Left hindlimb (tissue), 1 donor: Measurements from ENCODE around the gene PDXK.

Experiments used
- DNase-seq: peaks from one replicate; pipeline ENCODE4 v3.0.0-alpha.2; 2018

The PDXK gene

DNA sequence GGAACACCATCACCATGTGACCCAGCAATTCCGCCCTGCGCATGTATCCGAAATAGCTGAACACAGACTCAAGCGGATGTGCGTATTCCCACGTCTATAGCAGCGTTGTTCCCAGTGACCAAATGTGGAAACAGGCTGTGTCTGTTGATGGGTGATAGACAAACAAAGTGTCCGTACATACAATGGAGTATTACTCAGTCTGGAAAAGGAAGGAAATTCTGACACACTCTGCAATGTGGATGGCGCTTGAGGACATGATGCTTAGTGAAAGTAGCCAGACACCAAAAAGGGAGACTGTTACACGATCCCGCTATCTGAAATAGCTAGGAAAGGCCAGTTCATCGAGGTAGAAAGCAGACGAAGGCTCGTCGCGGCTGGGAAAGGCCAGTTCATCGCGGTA is 25.8 kb downstream of the PDXK start:
- no peak for DNase-seq

DNA sequence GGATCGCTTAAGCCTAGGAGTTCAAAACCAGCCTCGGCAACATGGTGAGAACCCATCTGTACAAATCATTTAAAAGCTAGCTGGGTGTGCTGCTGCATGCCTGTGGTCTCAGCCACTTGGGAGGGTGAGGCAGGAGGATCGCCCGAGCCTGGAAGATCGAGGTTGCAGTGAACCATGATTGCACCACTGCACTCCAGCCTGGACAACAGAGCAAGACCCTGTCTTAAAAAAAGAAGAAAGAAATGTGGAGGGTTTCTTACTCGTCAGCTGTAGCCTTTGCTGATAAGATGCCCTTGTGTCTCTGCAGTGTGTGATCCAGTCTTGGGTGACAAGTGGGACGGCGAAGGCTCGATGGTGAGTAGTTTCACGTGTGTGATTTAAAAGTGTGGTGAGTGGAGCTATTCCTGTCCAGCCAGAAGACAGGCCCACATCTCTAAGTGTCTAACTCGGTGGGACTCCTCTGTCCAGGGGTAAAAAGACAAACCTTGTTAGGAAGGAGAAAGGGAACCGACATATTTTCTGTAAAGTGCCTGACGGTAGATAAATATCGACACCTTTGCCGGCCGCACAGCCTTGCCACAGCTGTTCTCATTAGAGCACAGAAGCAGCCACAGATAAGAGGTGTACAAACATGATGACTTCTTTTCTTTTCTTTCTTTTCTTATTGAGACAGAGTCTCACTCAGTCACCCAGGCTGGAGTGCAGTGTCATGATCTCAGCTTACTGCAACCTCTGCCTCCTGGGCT is 27.0 kb downstream of the PDXK start:
- DNase-seq: no peak

DNA sequence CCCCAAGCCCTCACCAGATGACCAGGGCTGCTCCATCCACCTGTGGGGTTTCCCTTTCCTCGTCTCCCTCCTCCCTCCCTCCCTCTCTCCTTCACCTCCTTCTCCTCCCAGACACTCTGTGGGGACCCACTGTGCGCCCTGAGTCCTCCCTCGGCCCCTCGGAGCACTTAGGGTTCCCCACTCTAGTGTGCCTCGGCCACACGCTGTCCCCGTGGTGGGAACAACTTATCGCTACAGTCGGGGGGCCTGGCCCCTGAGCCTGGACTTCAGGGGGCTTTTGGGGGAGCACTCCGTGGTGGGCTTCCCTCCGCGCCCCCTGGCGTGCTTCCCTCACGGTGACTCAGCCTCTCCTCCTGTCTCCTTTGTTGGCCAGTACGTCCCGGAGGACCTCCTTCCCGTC is 29.7 kb downstream of the PDXK start:
- DNase-seq: no peak

DNA sequence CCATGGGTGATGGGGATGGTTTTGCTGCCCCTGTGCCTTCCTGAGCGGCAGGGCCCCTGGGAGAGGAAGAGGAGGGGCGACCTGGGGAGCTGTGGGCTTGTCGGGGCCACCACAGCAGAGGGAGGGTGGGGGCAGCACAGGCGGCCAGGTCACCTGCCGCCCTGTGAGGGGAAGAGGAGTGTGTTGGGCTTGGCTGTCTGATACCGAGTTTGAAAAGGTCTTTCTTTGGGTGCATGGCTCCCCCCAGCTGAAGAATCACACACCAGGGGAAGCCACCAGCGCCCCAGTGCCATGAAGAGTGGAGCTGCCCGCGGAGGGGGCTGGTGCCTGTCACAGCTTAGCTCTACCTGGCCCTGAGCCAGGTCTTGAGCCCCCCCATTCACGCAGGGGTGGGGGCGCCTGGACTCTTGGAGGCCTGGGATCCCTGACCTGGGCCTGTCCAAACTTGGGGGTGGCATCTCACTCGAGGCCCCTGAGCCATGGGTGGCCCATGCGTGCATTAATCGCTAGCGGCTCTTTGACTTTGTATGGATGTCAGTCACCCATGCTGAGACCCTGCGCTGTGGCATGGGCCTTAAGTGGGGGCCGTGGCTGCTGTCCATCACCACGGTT is 30.8 kb downstream of the PDXK start:
- DNase-seq: no peak

DNA sequence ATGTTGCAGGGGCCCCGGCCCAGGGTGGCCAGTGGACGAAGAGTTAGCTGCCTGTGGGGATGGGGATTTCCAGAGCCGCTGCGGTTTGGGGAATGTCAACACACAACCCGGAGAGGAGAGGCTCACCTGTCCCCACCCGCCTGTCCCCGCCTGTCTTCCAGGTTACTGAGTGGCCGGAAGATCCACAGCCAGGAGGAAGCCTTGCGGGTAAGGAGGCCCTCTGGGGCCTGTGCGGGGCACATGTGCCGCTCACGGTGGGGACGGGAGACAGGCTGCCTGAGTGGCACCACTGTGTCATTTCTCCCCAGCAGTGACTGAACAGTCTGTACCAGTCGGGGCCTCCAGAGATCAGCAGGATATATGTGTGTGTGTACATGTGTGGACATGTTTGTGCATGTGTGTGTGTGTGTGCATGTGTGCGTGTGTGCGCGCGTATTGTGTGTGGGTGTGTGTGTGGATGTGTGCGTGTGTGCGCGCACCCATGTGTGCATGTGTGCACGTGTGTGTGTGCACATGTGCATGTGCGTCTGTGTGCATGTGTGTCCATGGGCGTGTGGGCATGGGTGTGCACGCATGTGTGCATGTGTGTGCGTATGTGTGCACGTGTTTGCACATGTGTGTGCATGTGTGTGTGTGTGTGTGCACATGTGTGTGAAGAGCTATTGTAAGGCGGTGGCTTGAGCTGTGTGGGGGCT is 31.6 kb downstream of the PDXK start:
- no peak for DNase-seq

DNA sequence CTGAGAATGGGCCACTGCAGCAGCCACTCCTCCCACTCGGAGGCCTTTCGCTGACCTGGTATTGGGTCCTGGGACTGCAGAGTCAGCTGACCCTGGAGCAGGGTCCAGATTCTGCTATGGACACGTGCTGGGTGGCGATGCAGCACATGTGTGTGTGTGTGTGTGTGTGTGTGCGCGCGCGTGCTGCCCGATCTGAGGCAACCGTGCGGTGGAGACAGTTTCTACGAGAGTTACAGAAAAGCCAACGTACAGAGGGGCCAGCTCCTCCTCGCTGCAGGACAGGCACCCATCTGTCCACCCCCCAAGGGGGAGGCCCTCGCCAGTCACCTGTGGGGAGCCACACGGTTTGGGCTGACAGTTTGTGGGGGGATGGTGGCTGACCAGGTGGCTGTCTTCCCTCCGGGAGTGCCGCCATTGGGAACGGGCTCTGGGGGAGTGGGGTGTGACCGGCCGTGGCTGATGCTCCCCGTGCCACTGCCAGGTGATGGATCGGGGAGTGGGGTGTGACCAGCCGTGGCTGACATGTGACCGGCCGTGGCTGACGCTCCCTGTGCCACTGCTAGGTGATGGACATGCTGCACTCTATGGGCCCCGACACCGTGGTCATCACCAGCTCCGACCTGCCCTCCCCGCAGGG is 33.1 kb downstream of the PDXK start:
- DNase-seq: no peak

DNA sequence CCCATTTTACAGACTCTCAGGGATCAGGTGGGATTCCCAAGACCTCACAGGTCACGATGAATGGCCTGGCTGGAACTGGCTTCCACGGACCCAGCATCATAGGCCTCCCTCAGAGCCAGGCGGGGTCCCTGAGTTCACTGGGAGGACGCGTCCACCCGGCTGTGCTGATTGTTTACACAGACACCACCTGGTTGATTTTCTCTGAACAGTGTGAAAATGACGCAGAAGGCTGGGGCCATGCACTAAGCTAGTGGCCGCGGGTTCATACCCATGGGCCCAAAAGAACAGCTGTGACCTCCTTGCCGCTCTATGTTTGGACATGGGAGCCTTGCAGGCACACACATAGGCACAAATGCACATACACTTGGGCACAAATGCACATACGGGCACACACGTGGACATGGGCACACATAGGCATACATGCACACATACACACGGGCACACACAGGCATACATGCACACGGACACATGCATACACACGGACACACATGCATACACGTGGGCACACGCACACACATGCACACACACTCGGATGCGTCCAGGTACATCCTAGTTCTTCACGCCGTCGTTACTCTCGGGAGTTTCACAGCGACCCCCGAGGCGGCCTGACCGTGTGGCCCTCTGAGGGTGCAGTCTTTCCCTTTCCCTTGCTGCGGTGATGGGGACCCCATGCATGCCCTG is 34.0 kb downstream of the PDXK start:
- DNase-seq: no peak

DNA sequence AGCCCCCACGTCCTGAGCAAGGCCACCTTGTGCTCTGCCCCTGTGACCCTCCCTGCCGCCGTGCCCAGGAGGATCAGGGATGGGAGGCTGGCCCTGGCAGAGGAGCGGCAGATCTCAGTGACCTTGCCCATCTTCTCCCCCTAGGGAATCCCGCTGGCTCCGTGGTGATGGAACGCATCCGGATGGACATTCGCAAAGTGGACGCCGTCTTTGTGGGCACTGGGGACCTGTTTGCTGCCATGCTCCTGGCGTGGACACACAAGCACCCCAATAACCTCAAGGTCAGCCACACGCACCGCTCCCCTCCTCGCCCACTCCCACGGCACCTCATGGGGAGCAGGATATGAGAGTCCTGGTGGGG is 34.5 kb downstream of the PDXK start:
- no peak for DNase-seq

DNA sequence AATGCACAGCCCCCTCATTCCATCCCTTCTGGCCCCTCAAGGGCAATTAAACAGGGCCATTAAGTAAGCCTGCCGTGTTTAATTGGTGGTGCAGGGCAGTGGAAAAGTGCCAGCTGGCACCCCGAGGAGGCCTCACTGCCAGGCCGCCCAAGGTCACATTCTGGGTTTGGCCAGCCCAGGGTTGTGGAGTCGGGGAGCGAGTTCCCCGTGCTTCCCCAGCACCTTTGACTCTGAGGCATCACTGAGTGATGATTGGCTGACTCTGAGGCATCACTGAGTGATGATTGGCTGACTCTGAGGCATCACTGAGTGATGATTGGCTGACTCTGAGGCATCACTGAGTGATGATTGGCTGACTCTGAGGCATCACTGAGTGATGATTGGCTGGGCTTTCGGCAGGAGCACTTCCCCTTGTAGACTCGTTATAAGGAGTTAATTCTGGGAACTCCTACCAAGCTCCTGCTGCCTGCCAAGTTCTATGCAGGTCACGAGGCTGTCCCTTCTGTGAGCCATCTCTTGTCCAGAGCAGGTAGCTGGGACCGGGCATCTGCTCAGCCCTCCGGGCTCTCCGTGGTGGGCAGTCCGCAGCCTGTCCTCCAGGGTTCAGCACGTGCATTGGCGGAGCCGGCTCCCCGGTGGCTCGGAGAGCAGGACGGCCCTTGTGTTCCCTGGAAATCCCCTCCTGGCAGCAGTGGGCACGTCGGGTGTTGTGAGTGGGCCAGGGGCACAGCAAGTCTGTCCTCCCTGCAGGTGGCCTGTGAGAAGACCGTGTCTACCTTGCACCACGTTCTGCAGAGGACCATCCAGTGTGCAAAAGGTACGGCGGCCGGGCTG is 36.2 kb downstream of the PDXK start:
- no peak for DNase-seq

DNA sequence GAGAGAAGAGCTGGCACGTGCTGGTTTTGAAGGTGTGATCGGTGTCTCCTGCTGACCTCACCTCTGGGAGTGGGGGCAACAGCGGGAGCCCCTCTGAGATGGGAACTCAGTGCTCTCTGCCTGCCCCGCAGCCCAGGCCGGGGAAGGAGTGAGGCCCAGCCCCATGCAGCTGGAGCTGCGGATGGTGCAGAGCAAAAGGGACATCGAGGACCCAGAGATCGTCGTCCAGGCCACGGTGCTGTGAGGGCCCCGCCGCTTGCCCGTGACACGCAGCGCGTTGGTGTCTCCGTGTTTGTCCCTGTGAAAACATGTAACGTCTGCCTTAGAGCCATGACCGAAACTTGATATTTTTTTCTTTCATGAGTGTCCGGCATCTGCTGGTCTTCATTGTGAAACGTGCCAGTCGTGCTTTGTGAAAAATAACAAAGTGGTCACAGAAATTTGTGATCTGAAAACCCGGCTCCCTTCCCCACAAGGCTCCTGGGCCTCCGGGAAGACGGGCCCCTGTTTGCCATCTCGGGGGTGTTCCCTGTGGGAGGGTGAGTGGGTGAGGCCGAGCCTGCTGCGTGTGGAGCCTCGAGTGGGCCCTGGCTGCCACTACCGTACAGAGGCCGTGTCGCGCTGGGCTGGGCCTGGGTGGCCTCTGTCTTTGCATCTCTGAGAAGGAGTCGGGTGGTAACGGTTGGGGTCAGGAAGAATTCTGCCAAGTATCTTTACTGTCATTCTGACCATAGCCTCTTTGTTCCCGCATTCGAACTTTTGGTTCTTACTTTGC is 37.1 kb downstream of the PDXK start:
- DNase-seq: no peak

DNA sequence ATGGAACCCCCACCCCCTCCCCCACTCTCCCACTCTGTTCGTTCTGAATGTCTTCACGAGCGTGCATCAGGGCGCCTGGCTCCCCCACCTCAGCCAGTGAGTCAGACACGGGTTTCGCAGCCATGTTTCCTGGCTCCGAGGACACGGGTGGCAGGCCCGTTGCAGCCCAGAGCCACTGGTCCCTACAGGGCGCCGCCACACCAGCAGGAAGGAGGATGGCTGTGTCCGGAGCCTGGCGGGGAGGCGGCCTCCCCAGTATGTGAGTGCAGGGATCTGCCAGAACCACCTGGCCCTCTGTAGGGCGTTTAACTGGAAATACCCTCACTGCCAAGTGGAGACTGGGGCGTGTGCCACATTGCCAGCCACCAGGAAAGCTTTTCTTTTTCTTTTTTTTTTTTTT is 38.7 kb downstream of the PDXK start:
- no peak for DNase-seq

DNA sequence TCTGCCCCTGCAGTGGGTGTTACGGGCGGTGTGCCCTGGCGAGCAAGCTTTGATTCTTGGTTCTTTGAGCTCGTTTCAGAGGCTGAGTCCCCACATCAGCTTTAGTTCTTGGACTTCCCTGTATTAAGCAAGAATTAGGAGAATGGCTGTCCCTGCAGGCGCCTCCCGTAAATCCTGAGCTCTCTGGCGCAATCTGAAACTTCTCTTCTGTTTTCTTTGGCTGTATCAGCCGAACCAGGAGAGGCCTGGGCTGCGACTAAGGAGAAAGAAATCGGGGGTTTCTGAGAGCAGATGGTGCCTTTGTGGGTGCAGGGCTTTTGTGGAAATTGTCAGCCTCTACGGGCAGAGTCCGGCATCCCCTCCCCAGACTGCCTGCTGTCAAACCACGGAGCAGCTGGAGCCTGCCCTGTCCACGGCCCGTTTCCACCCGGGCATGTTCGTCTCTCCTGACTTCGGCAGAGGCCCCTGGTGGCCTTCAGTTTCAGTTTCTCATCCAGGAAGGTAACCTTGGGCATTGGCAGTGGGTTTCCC is 39.2 kb downstream of the PDXK start:
- DNase-seq: peak; percentile 68

DNA sequence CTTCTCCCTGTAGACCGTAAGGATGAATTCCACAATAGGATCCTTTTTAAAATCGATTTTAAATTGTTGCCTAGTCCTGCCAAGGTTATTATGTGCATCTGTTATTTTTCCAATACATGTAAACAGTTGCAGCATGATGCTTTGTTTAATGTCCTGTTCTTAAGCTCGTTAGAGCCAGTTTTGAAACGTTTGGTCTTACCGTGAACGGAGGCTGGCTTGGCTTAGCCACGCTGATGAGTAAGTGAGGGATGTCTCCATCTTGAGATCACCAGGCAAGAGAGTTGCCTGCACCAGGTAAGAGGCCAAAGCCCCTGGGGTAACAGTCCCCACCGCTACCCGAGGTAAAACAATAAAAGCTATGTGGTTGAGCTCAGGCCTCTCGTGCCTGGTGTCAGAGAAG is 39.9 kb downstream of the PDXK start:
- DNase-seq: no peak

DNA sequence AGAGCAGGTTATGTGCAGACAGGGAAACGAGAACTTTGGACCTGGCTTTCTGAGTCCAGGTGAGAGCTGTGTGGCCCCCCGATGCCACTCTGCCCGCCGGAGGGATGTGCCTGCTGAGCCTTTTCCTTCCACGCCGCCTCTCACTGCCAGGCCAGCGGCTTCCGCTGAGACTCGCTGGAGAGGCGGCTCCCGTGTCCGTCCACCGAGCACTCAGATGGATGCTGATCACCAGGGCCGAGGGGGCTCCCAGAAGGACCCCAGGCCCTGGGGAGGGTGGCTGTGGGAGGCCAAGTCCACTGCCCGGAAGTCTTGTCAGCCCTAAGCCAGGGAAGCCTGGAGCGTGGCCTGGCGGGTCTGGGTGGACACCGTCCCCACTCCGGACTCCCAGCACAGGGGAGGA is 40.7 kb downstream of the PDXK start:
- no peak for DNase-seq

DNA sequence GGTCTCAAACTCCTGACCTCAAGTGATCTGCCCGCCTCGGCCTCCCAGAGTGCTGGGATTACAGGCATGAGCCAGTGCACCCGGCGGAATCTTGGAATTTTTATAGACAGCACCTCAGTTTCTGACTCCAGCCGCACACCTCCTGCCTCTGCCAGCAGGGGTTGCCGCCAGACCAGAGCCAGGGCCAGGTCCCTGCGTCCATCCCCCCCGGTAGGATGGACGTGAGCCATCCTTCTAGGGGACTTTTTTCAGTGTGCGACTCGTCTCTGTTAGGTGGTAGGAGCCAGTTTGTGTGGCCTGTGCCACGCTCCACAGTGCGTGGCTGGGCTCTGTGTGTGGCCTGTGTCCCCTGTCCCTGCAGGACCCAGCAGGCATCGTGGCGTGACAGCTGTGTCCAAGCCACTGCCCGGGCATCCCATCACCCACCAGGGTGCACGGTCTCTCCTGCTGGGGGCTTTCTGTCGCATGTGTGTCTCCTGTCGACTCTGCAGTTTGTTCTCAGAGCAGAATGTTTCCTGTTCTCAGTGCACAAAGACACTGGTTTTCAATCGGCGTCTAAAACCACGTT is 41.5 kb downstream of the PDXK start:
- no peak for DNase-seq

DNA sequence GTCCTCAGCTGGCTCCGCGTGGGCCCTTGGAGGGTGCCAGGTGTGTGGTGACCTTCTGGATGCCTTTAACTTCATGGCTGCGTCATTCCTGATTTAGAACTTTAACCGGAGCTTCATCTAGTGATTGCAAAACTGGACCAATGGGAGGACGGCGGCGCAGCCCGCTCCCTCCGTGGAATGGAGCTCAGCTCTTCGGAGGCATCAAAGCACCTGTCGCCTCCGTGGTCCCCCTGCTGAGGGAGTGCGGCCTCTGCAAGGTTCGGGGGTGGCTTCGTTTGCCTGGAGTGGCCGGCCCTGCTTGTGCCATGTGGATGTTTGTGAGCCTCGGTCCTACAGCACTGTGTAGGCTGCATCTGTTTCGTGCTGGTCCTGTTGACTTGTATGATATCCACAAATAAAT is 43.0 kb downstream of the PDXK start:
- no peak for DNase-seq

DNA sequence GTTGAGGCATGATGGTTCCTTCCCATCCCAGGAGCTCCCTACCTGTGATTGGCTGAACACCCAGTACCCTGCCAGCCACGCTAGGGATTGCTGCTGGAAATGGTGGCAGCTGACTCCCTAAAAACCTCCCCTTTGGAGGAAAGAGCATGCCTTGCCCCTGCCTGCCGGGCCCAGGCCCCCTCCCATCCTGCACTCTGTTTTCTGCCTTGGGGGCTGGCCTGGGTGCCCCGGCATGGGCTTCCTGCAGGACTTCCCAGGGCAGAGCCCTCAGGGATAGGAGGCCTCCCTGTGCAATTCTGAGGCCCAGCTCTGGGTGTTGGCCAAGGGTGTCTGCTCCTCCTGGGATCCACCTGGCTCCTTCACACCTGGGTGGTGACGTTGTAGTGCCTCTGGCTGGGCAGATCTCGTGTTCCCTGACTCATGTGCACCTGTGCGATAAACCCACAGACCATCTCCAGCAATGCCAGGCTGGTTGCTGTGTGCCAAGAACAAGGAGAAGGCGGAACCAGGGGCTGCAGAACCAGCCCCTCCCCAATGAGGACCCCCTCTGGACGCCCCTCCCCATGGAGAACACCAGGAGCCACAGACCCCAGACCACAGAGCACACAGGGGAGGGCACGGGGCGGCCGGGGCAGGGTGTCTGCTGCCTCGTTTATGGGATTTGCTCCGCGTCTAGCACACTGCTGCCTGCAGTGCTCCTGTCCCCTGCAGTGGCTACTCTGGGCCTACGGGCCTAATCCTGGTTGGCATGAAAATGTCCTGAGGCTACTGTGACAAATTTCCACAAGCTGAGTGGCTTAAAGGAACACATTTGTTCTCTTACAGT is 43.6 kb downstream of the PDXK start:
- no peak for DNase-seq

DNA sequence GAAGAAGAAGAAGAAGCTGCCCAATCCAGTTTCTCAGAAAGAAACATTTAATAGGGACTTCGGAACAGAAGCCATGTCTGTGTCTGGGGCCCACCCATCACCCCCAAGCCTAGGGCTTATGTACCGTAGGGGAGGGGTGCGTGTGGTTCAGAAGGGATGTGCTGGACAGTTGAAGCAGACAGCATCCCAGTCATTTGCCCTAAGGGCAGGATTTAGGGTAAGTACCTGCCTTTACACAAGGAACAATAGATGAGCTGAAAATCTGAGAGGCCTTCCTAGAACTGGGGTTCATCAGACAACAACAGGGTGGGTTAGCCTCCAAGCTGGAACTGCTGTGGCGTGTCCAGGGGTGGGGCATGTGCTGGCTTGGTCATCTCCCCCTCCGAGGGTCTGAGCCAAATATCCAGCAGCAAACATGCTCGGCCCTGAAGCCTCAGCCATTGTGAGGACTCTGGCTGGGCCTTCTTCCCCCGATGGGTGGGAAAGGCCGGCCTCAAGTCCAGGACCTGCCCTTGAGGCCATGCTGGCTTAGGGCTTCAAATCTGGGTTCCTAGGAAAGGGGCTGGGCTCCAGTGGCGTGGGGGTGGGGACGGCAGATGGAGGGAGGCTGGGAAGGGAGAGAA is 45.1 kb downstream of the PDXK start:
- no peak for DNase-seq
